Colonic mucosa (tissue), 4 donors: Measurements from ENCODE around the gene ZNF385A. TPM values are rescaled to one million over a fixed set of nuclear protein-coding genes. Genes with fewer than 3 reads are reported as not detected.

Source experiments
- DNase-seq: peaks from one replicate; pipeline ENCODE4 v3.0.0-alpha.2; 2020
- H3K27ac ChIP-seq: fragments of 200-600 bp; one replicate; pipeline ENCODE4 v1.8.0; 2021
- H3K27me3 ChIP-seq: fragments of 200-600 bp; one replicate; pipeline ENCODE4 v1.8.0; 2021
- H3K36me3 ChIP-seq: fragments of 200-600 bp; one replicate; pipeline ENCODE4 v1.8.0; 2021
- H3K4me1 ChIP-seq: fragments of 200-600 bp; one replicate; pipeline ENCODE4 v1.8.0; 2021; ENCODE audit warnings: mild to moderate bottlenecking
- H3K4me3 ChIP-seq: fragments of 200-600 bp; one replicate; pipeline ENCODE4 v1.8.0; 2021
- H3K9ac ChIP-seq, 2 donors: one replicate each; pipeline ENCODE4 v1.7.0; 2013; ENCODE audit warnings: control low read depth in 2 of 2, low read depth in 2 of 2, low read length in 2 of 2
- H3K9me3 ChIP-seq: fragments of 200-600 bp; one replicate; pipeline ENCODE4 v1.8.0; 2021
- CTCF ChIP-seq: fragments of 200-600 bp; IDR thresholded peaks from one replicate; pipeline ENCODE4 v1.8.0; 2022; ENCODE audit warnings: antibody characterized with exemption, mild to moderate bottlenecking
- intact Hi-C: fragments of 100-400 bp; cut with DNase I; formaldehyde crosslinking; loops from one replicate; pipeline ENCODE4 v1.14.1; 2022
- total RNA-seq, 2 donors: library from RNA; stranded (reverse); fragmentation: NEBNext Ultra II Directional in 1 of 2; extraction: Animal tissue kit (Norgen Biotek cat#: 25700) in 1 of 2; gene quantifications; one replicate each; pipeline ENCODE4 v1.2.1, GENCODE V29; 2021
- donor health status: healthy.
- donor health status: DM: no; HTN: no; CAD: no.
- donor health status: DM: no; HTN: no; CAD: no.

ZNF385A gene
- total RNA-seq, 2 donors from 2014 or later: 3.8 to 7.3 TPM

- no peak for TF ChIP-seq CTCF
- no peak for DNase-seq
These were observed 5.7 kb upstream of the ZNF385A start for GRCh38 chr12:54390176-54390667.

GRCh38 chr12:54389607-54390175, 5.2 kb upstream of the ZNF385A start:
- no peaks in the 10 kb centered on the region for H3K9me3 ChIP-seq
- H3K9ac ChIP-seq: no peak overlapping the region
- intact Hi-C loops: no loop called here
- no peak for TF ChIP-seq CTCF
- H3K27me3 ChIP-seq: no peaks in the 10 kb centered on the region
- H3K36me3 ChIP-seq: no peaks in the 10 kb centered on the region
- H3K27ac ChIP-seq: no peak overlapping the region
- no peak overlapping the region for H3K4me3 ChIP-seq
- H3K4me1 ChIP-seq: no peaks in the 10 kb centered on the region
- no peak for DNase-seq

More at GRCh38 chr12:54390176-54390667, 5.7 kb upstream of the ZNF385A start:
- Histone ChIP-seq H3K27me3 (no peaks in the 10 kb centered on the region), H3K27ac (no peak overlapping the region), H3K9me3 (no peaks in the 10 kb centered on the region), H3K4me3 (no peak overlapping the region), H3K9ac (no peak overlapping the region), H3K4me1 (no peaks in the 10 kb centered on the region), H3K36me3 (no peaks in the 10 kb centered on the region)
- intact Hi-C loops: no loop called here

- Histone ChIP-seq H3K36me3 (no peaks in the 10 kb centered on the region), H3K27ac (no peak overlapping the region), H3K9ac (no peak overlapping the region), H3K9me3 (no peaks in the 10 kb centered on the region), H3K4me3 (no peak overlapping the region), H3K4me1 (no peaks in the 10 kb centered on the region), H3K27me3 (no peaks in the 10 kb centered on the region)
- no peak for TF ChIP-seq CTCF
- intact Hi-C loops: no loop called here
- DNase-seq: no peak
These were observed 4.6 kb upstream of the ZNF385A start for GRCh38 chr12:54389134-54389508.

- Histone ChIP-seq H3K36me3 (no peaks in the 10 kb centered on the region), H3K9ac (no peak overlapping the region), H3K9me3 (no peaks in the 10 kb centered on the region), H3K27me3 (no peaks in the 10 kb centered on the region), H3K27ac (no peak overlapping the region), H3K4me1 (no peaks in the 10 kb centered on the region), H3K4me3 (no peak overlapping the region)
- intact Hi-C loops: no loop called here
- no peak for TF ChIP-seq CTCF
- no peak for DNase-seq
These were observed 4.0 kb upstream of the ZNF385A start for GRCh38 chr12:54388237-54389133.

GRCh38 chr12:54387114-54387467, 2.6 kb upstream of the ZNF385A start:
- TF ChIP-seq CTCF: no peak
- no peaks in the 10 kb centered on the region for H3K4me1 ChIP-seq
- no peaks in the 10 kb centered on the region for H3K27me3 ChIP-seq
- no peaks in the 10 kb centered on the region for H3K36me3 ChIP-seq
- DNase-seq: no peak
- H3K27ac ChIP-seq: no peak overlapping the region
- H3K9ac ChIP-seq: no peak overlapping the region
- H3K9me3 ChIP-seq: no peaks in the 10 kb centered on the region
- intact Hi-C loops: no loop called here
- H3K4me3 ChIP-seq: no peak overlapping the region
